Breast epithelium (tissue), 3 donors: ENCODE results near the gene COX7B.

Source experiments
- POLR2A ChIP-seq: fragments of 450-650 bp; IDR thresholded peaks from one replicate; pipeline ENCODE4 v1.6.1; 2016; ENCODE audit warnings: antibody characterized with exemption, mild to moderate bottlenecking, moderate library complexity
- POLR2AphosphoS5 ChIP-seq, 3 donors: sonication (generic); formaldehyde crosslinking; IDR thresholded peaks; one replicate each; pipeline ENCODE4 v1.6.1; 2017; ENCODE audit warnings: antibody characterized with exemption in 3 of 3
- TF ChIP-seq, protein P1 (sequence below), 3 donors: fragments of 450-650 bp; IDR thresholded peaks; one replicate each; pipeline ENCODE4 v1.5.1; 2016 to 2017; ENCODE audit warnings: antibody characterized with exemption in 3 of 3, mild to moderate bottlenecking in 3 of 3, moderate library complexity in 3 of 3

DNA sequence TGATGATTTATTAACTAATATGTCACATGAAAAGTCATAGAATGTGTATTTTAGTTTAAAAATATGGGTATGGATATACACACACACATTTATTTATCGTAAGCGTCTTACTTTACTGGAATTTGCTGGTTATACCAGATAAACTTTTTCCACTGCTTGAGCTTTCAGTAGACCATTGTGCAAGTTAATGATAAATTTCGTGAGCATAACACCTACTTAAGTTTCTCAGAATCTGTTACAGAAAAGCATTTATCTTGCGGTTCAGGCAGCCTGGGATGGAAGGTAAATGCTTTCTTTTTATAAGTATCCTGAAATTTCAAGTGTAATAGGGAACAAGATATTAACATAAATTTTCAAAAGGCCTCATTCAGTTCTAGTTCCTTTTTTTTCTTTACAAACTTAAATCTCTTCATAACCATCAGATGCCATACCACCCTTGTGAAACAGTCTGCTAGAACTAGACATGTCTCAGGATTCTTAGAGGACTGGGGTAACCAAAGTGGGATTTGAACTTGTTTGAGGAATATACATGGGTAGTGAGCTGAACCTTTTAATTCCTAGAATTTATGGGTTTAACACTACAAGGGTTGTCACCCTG, 38.9 kb downstream of the COX7B start:
- TF ChIP-seq POLR2A (no peak), POLR2AphosphoS5 (IDR thresholded peaks at IDR 0.05) (no peak)
- TF ChIP-seq, protein P1, sequence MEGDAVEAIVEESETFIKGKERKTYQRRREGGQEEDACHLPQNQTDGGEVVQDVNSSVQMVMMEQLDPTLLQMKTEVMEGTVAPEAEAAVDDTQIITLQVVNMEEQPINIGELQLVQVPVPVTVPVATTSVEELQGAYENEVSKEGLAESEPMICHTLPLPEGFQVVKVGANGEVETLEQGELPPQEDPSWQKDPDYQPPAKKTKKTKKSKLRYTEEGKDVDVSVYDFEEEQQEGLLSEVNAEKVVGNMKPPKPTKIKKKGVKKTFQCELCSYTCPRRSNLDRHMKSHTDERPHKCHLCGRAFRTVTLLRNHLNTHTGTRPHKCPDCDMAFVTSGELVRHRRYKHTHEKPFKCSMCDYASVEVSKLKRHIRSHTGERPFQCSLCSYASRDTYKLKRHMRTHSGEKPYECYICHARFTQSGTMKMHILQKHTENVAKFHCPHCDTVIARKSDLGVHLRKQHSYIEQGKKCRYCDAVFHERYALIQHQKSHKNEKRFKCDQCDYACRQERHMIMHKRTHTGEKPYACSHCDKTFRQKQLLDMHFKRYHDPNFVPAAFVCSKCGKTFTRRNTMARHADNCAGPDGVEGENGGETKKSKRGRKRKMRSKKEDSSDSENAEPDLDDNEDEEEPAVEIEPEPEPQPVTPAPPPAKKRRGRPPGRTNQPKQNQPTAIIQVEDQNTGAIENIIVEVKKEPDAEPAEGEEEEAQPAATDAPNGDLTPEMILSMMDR (IDR thresholded peaks at IDR 0.05) = no peak
